Measurements from ENCODE around the gene PVR.

- no peak for TF ChIP-seq CTCF (IDR thresholded peaks at IDR 0.05; ENCODE audit: insufficient read depth, low read length)
- no peak for TF ChIP-seq SPI1 (IDR thresholded peaks at IDR 0.05; ENCODE audit: borderline replicate concordance, low read depth)
Measured at GRCh38 chr19:44706506-44707236, 63.0 kb downstream of the PVR start.
